ENCODE results near the gene HRH3.

- TF ChIP-seq EZH2 (IDR thresholded peaks at IDR 0.05; ENCODE audit: borderline replicate concordance, low read length) (no peak), CTCF (conservative IDR thresholded peaks at IDR 0.05 in 1 of 2, IDR thresholded peaks at IDR 0.05 in 1 of 2; ENCODE audit: extremely low read depth in 1 of 2, insufficient read depth in 1 of 2, low read depth in 1 of 2, low read length in 2 of 2) (no peak)
Measured at GRCh38 chr20:62201173-62202082, 18.6 kb downstream of the HRH3 start.
